ENCODE results near the gene TRIM36. TPM values are rescaled to one million over a fixed set of nuclear protein-coding genes. Genes with fewer than 3 reads are reported as not detected.

TRIM36 gene
- polyA plus RNA-seq, 1 donor = 2.6 TPM

GRCh38 chr5:115168829-115169486 is 750 bp downstream of the TRIM36 start:
- Histone ChIP-seq H3K27me3 (ENCODE audit: control insufficient read depth, insufficient read depth, low read length) (peaks cover 63% of the 10 kb centered on the region), H3K36me3 (ENCODE audit: control insufficient read depth, insufficient read depth, low read length) (no peaks in the 10 kb centered on the region), H3K4me1 (ENCODE audit: control insufficient read depth, insufficient read depth, low read length) (peaks cover 7% of the 10 kb centered on the region), H3K9me3 (ENCODE audit: control insufficient read depth, low read depth, low read length) (peaks cover 14% of the 10 kb centered on the region), H3K4me3 (ENCODE audit: low read length) (peak overlapping the region; percentile 71), H3K27ac (ENCODE audit: low read length) (no peak overlapping the region)
- WGBS (ENCODE audit: insufficient coverage, low lambda C conversion rate) = no CpG with 5 or more reads among the region's 41 CpGs
- no peak for DNase-seq

- H3K27me3 ChIP-seq (ENCODE audit: control insufficient read depth, insufficient read depth, low read length) = peaks cover 51% of the 10 kb centered on the region
- no CpG with 5 or more reads among the region's 12 CpGs for WGBS (ENCODE audit: insufficient coverage, low lambda C conversion rate)
- no peaks in the 10 kb centered on the region for H3K36me3 ChIP-seq (ENCODE audit: control insufficient read depth, insufficient read depth, low read length)
- no peak overlapping the region for H3K27ac ChIP-seq (ENCODE audit: low read length)
- H3K4me3 ChIP-seq (ENCODE audit: low read length) = no peak overlapping the region
- no peak for DNase-seq
- H3K9me3 ChIP-seq (ENCODE audit: control insufficient read depth, low read depth, low read length) = peaks cover 14% of the 10 kb centered on the region
- H3K4me1 ChIP-seq (ENCODE audit: control insufficient read depth, insufficient read depth, low read length) = peaks cover 7% of the 10 kb centered on the region
These were observed 2.8 kb downstream of the TRIM36 start for GRCh38 chr5:115166744-115167393.

GRCh38 chr5:115165790-115166189 is 3.9 kb downstream of the TRIM36 start:
- Histone ChIP-seq H3K36me3 (ENCODE audit: control insufficient read depth, insufficient read depth, low read length) (no peaks in the 10 kb centered on the region), H3K4me3 (ENCODE audit: low read length) (no peak overlapping the region), H3K4me1 (ENCODE audit: control insufficient read depth, insufficient read depth, low read length) (peaks cover 4% of the 10 kb centered on the region), H3K27ac (ENCODE audit: low read length) (no peak overlapping the region), H3K27me3 (ENCODE audit: control insufficient read depth, insufficient read depth, low read length) (peaks cover 43% of the 10 kb centered on the region), H3K9me3 (ENCODE audit: control insufficient read depth, low read depth, low read length) (peaks cover 14% of the 10 kb centered on the region)
- WGBS (ENCODE audit: insufficient coverage, low lambda C conversion rate) = no CpG with 5 or more reads among the region's 5 CpGs
- no peak for DNase-seq

- no peaks in the 10 kb centered on the region for H3K36me3 ChIP-seq (ENCODE audit: control insufficient read depth, insufficient read depth, low read length)
- peaks cover 4% of the 10 kb centered on the region for H3K27me3 ChIP-seq (ENCODE audit: control insufficient read depth, insufficient read depth, low read length)
- no peak overlapping the region for H3K4me3 ChIP-seq (ENCODE audit: low read length)
- H3K4me1 ChIP-seq (ENCODE audit: control insufficient read depth, insufficient read depth, low read length) = no peaks in the 10 kb centered on the region
- peaks cover 7% of the 10 kb centered on the region for H3K9me3 ChIP-seq (ENCODE audit: control insufficient read depth, low read depth, low read length)
- WGBS (ENCODE audit: insufficient coverage, low lambda C conversion rate) = no CpG with 5 or more reads among the region's 3 CpGs
- no peak for DNase-seq
- H3K27ac ChIP-seq (ENCODE audit: low read length) = no peak overlapping the region
These were observed 8.7 kb downstream of the TRIM36 start for GRCh38 chr5:115160975-115161475.

GRCh38 chr5:115151208-115151805 is 18.4 kb downstream of the TRIM36 start:
- no peak overlapping the region for H3K4me3 ChIP-seq (ENCODE audit: low read length)
- H3K4me1 ChIP-seq (ENCODE audit: control insufficient read depth, insufficient read depth, low read length) = no peaks in the 10 kb centered on the region
- no peaks in the 10 kb centered on the region for H3K27me3 ChIP-seq (ENCODE audit: control insufficient read depth, insufficient read depth, low read length)
- H3K9me3 ChIP-seq (ENCODE audit: control insufficient read depth, low read depth, low read length) = no peaks in the 10 kb centered on the region
- H3K27ac ChIP-seq (ENCODE audit: low read length) = no peak overlapping the region
- no CpG with 5 or more reads among the region's 6 CpGs for WGBS (ENCODE audit: insufficient coverage, low lambda C conversion rate)
- H3K36me3 ChIP-seq (ENCODE audit: control insufficient read depth, insufficient read depth, low read length) = no peaks in the 10 kb centered on the region
- DNase-seq = no peak

GRCh38 chr5:115150512-115150911 is 19.2 kb downstream of the TRIM36 start:
- H3K36me3 ChIP-seq (ENCODE audit: control insufficient read depth, insufficient read depth, low read length) = no peaks in the 10 kb centered on the region

GRCh38 chr5:115147052-115147451 is 22.7 kb downstream of the TRIM36 start:
- no peak for DNase-seq
- Histone ChIP-seq H3K4me3 (ENCODE audit: low read length) (no peak overlapping the region), H3K27me3 (ENCODE audit: control insufficient read depth, insufficient read depth, low read length) (no peaks in the 10 kb centered on the region), H3K36me3 (ENCODE audit: control insufficient read depth, insufficient read depth, low read length) (no peaks in the 10 kb centered on the region), H3K27ac (ENCODE audit: low read length) (no peak overlapping the region), H3K9me3 (ENCODE audit: control insufficient read depth, low read depth, low read length) (no peaks in the 10 kb centered on the region), H3K4me1 (ENCODE audit: control insufficient read depth, insufficient read depth, low read length) (no peaks in the 10 kb centered on the region)
- no CpG with 5 or more reads among the region's 5 CpGs for WGBS (ENCODE audit: insufficient coverage, low lambda C conversion rate)

More at GRCh38 chr5:115150512-115150911, 19.2 kb downstream of the TRIM36 start:
- Histone ChIP-seq H3K4me3 (ENCODE audit: low read length) (no peak overlapping the region), H3K27me3 (ENCODE audit: control insufficient read depth, insufficient read depth, low read length) (no peaks in the 10 kb centered on the region), H3K4me1 (ENCODE audit: control insufficient read depth, insufficient read depth, low read length) (no peaks in the 10 kb centered on the region), H3K9me3 (ENCODE audit: control insufficient read depth, low read depth, low read length) (no peaks in the 10 kb centered on the region), H3K27ac (ENCODE audit: low read length) (no peak overlapping the region)
- WGBS (ENCODE audit: insufficient coverage, low lambda C conversion rate) = no CpG with 5 or more reads among the region's 5 CpGs
- DNase-seq = no peak

GRCh38 chr5:115136294-115136693 is 33.4 kb downstream of the TRIM36 start:
- 100% methylated on average over 2 of the region's 2 CpGs for WGBS (ENCODE audit: insufficient coverage, low lambda C conversion rate)
- Histone ChIP-seq H3K9me3 (ENCODE audit: control insufficient read depth, low read depth, low read length) (no peaks in the 10 kb centered on the region), H3K36me3 (ENCODE audit: control insufficient read depth, insufficient read depth, low read length) (no peaks in the 10 kb centered on the region), H3K4me1 (ENCODE audit: control insufficient read depth, insufficient read depth, low read length) (no peaks in the 10 kb centered on the region), H3K27ac (ENCODE audit: low read length) (no peak overlapping the region), H3K4me3 (ENCODE audit: low read length) (no peak overlapping the region), H3K27me3 (ENCODE audit: control insufficient read depth, insufficient read depth, low read length) (no peaks in the 10 kb centered on the region)
- DNase-seq = no peak

- 83% methylated on average over 1 of the region's 2 CpGs for WGBS (ENCODE audit: insufficient coverage, low lambda C conversion rate)
These were observed 37.2 kb downstream of the TRIM36 start for GRCh38 chr5:115132465-115132864.

GRCh38 chr5:115126303-115126702 is 43.4 kb downstream of the TRIM36 start:
- WGBS (ENCODE audit: insufficient coverage, low lambda C conversion rate) = no CpG with 5 or more reads among the region's 5 CpGs
- H3K27me3 ChIP-seq (ENCODE audit: control insufficient read depth, insufficient read depth, low read length) = no peaks in the 10 kb centered on the region
- no peaks in the 10 kb centered on the region for H3K4me1 ChIP-seq (ENCODE audit: control insufficient read depth, insufficient read depth, low read length)

More at GRCh38 chr5:115132465-115132864, 37.2 kb downstream of the TRIM36 start:
- Histone ChIP-seq H3K36me3 (ENCODE audit: control insufficient read depth, insufficient read depth, low read length) (no peaks in the 10 kb centered on the region), H3K4me3 (ENCODE audit: low read length) (no peak overlapping the region), H3K27ac (ENCODE audit: low read length) (no peak overlapping the region), H3K27me3 (ENCODE audit: control insufficient read depth, insufficient read depth, low read length) (no peaks in the 10 kb centered on the region), H3K4me1 (ENCODE audit: control insufficient read depth, insufficient read depth, low read length) (no peaks in the 10 kb centered on the region), H3K9me3 (ENCODE audit: control insufficient read depth, low read depth, low read length) (no peaks in the 10 kb centered on the region)
- DNase-seq = no peak

More at GRCh38 chr5:115126303-115126702, 43.4 kb downstream of the TRIM36 start:
- Histone ChIP-seq H3K27ac (ENCODE audit: low read length) (no peak overlapping the region), H3K36me3 (ENCODE audit: control insufficient read depth, insufficient read depth, low read length) (no peaks in the 10 kb centered on the region), H3K9me3 (ENCODE audit: control insufficient read depth, low read depth, low read length) (no peaks in the 10 kb centered on the region), H3K4me3 (ENCODE audit: low read length) (no peak overlapping the region)
- DNase-seq = no peak

All from large intestine (tissue), 3 donors.